ENCODE data around the gene PRKAG2.
"Not testable (repeated sequence)": the region's sequence is repeated elsewhere in the genome, so short reads cannot be mapped to it uniquely, and the experiment has no call there.

PRKAG2 gene

GRCh38 chr7:151876899-151877777 lies at the start of gene PRKAG2:
Gene PRKAG2, minus strand, starts transcription at chr7:151877115. Its CDS starts 495 bp downstream, at chr7:151876620.
- DNase-seq: peak; percentile 66

- no peak for DNase-seq
Observed at GRCh38 chr7:151926336-151926712, 49.4 kb upstream of the PRKAG2 start.

GRCh38 chr7:151925446-151926335 lies 48.8 kb upstream of the PRKAG2 start:
- no peak for DNase-seq

GRCh38 chr7:151924508-151924907 lies 47.6 kb upstream of the PRKAG2 start:
- DNase-seq: no peak

GRCh38 chr7:151924001-151924400 lies 47.1 kb upstream of the PRKAG2 start:
- no peak for DNase-seq

GRCh38 chr7:151923097-151923876 lies 46.4 kb upstream of the PRKAG2 start:
- no peak for DNase-seq

- no peak for DNase-seq
Observed at GRCh38 chr7:151921451-151921850, 44.5 kb upstream of the PRKAG2 start.

- no peak for DNase-seq
Observed at GRCh38 chr7:151920488-151920887, 43.6 kb upstream of the PRKAG2 start.

- no peak for DNase-seq
Observed at GRCh38 chr7:151919595-151919994, 42.7 kb upstream of the PRKAG2 start.

GRCh38 chr7:151918510-151918843 lies 41.6 kb upstream of the PRKAG2 start:
- no peak for DNase-seq

GRCh38 chr7:151917791-151918509 lies 41.0 kb upstream of the PRKAG2 start:
- DNase-seq: no peak

GRCh38 chr7:151914051-151914450 lies 37.1 kb upstream of the PRKAG2 start:
- DNase-seq: no peak

GRCh38 chr7:151910655-151911054 lies 33.7 kb upstream of the PRKAG2 start:
- not testable (repeated sequence) for DNase-seq

- not testable (repeated sequence) for DNase-seq
Observed at GRCh38 chr7:151907115-151907514, 30.2 kb upstream of the PRKAG2 start.

GRCh38 chr7:151905766-151906165 lies 28.9 kb upstream of the PRKAG2 start:
- DNase-seq: no peak

- peak; percentile 22 for DNase-seq
Observed at GRCh38 chr7:151905353-151905752, 28.4 kb upstream of the PRKAG2 start.

- DNase-seq: peak; percentile 51
Observed at GRCh38 chr7:151904270-151904669, 27.4 kb upstream of the PRKAG2 start.

- peak; percentile 44 for DNase-seq
Observed at GRCh38 chr7:151903249-151904032, 26.5 kb upstream of the PRKAG2 start.

- DNase-seq: peak; percentile 7
Observed at GRCh38 chr7:151902311-151902710, 25.4 kb upstream of the PRKAG2 start.

- DNase-seq: peak; percentile 7
Observed at GRCh38 chr7:151901828-151902227, 24.9 kb upstream of the PRKAG2 start.

- DNase-seq: peak; percentile 79
Observed at GRCh38 chr7:151900986-151901621, 24.2 kb upstream of the PRKAG2 start.
